HG03439 (cell line): Measurements from ENCODE around the gene HSPA5.
A peak's percentile ranks its signal among the peaks of the same experiment; 100 is the strongest.
"Not testable (repeated sequence)": the region's sequence is repeated elsewhere in the genome, so short reads cannot be mapped to it uniquely, and the experiment has no call there.

Experiments used
- ATAC-seq: cut with Tn5 transposase; IDR thresholded peaks from one replicate; pipeline ENCODE4 v1.9.1; 2021; ENCODE audit warnings: mild to moderate bottlenecking, moderate library complexity; ENCODE audit not compliant: unreplicated experiment

Gene HSPA5

DNA sequence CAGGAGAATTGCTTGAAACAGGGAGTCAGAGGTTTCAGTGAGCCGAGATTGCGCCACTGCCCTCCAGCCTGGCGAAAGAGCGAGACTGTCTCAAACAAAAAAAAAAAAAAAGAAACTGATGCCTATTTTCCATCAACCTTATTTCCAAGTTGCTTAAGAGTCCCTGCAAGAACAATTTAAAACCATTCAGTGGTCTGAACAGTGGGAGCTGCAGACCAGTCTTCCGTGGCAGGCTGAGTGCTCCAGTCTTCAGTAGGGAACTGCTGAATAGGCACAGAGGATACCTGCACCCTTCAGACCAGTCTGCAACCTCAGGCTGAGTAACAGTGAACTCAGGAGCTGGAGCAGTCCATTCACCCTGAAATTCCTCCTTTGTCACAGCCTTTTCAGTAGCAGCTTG lies 46.7 kb downstream of the HSPA5 start:
- ATAC-seq, result not testable (repeated sequence)

- no peak for ATAC-seq
These were observed 50.8 kb downstream of the HSPA5 start for GRCh38 chr9:125190361-125190801.

DNA sequence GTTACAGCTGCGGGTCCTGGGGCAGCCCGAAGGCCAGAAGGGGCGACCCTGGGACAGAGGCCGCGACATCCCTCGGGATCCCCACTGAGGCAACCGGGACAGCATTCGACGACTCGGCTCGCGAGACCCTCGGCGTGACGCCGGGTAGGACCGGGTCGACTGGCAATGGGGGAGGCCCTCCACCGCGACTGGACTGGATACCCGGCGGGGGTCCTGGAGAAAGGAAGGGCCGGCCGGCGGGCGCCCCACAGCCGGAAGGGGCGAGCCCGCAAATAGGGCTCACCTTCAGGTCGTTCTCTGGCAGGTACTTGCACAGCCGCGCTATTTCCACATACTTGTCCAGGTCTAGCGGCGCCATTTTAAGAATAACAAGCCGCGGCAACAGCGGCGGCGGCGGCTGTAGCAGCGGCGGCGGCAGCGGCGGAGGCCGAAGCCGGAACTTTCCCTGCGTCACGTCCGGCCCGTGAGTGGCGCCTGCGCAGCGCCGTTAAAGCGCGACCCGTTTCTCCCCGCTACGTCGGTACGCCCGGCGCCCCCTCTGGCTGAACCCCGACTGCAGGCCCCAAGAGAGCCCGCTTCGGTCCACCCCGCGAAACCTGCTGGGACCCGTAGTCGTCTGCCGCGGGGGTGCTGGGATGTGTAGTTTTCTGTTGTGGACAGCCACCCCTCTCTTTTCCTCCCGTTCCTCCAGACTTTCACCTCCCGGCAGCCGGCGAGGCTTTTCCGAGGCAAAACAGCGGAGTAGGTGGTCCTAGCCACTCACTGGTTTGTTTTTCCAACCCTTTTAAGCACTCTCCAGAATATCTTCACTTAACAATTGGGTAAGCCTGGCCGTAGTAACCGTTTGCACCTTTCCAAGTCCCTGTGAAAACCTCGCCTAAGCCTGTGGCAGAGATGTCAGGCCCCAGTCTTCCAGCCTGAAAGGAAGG lies 51.5 kb downstream of the HSPA5 start, which contains the start of gene PPP6C:
TSS of gene PPP6C (minus strand) at position 443 of the 929 bp plus-strand sequence. CDS start at position 358, 85 bp downstream.
- peak; percentile 93 for ATAC-seq

DNA sequence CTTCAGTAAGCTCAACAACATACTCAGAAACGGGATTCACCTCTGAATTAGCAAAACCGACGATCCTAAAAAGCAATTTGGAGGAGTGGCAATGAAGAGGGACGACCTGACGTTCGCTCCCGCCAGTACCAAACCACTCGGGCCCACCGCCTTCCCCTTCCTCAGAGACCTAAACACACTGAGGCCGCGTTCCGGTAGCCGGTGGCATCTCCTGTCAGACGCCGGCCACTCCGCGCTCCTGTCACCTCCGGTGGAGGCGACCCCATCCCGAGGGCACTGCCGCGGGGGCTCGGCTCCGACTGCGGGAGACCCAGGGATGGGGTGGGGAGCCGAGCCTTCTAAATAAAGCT lies 52.2 kb downstream of the HSPA5 start:
- peak; percentile 16 for ATAC-seq
